ENCODE results near the gene KRT14.
"Not testable (repeated sequence)": the region's sequence is repeated elsewhere in the genome, so short reads cannot be mapped to it uniquely, and the experiment has no call there.

Gene KRT14

DNA sequence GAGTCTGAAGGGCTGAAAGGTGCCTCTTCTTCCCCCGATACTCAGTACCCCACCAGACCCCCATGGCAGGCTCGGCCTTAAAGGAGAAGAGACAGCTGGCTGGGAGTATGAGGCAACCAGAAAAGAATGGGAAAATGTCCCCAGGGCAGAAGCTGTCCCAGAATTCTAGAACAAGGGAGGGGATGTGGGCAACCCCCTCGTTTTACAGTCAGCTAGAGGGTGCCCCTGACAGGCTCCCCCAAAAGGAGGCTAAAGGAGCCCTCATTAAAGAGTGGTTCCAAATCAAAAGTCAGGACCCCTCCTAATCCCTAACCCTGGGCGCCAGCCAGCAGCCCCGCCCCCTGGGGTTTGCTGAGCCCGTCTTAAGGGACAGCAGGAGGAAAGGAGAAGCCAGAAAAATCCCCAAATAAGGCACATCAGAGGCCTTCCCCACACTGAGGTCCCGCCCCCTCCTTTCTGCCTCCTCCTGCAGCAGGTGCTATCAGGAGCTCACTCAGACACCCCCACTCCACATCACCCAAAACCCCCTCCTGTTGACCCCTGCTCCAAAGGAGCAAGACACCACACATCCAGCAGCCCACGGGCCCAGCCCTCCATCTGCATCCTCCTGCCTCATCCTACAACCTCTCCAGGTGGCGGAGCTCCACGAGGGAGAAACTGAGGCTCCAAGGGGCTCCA, 36.6 kb upstream of the KRT14 start:
- not testable (repeated sequence) for DNase-seq (ENCODE audit: extremely low read depth in 1 of 2, low read depth in 1 of 2)

DNA sequence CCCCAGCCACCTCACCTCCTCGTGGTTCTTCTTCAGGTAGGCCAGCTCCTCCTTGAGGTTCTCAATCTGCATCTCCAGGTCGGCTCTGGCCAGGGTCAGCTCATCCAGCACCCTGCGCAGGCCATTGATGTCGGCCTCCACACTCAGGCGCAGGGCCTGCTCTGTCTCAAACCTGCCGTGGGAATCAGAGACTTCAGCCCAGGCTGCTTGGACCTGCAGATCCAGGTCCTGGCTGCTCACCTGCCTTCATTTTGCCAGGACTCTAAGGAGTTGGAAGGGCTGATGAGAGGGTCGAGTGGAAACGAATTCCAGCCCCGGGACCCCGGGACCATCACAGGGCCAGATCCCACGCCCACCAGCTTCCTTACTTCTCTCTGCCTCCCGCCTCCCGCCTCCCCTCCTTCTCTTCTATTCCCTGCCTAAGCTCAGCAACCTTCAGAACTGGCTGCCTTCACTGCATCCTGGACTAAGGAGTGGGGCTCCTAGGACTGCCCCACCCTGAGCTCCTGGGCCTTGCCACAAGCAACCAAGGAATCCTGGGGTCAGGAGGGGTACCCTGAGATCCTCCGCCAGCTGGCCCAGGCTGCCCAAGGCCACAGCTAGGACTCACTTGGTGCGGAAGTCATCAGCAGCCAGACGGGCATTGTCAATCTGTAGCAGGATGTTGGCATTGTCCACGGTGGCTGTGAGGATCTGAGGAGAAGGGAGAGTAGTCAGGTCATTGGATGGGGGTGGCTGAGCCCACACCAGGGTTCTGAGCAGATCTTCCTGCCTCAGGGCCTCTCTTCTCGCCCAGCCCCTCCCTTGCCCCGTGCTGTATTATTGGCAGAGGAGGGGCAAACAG, 35.9 kb upstream of the KRT14 start:
- DNase-seq (ENCODE audit: extremely low read depth in 1 of 2, low read depth in 1 of 2), result not testable (repeated sequence)

DNA sequence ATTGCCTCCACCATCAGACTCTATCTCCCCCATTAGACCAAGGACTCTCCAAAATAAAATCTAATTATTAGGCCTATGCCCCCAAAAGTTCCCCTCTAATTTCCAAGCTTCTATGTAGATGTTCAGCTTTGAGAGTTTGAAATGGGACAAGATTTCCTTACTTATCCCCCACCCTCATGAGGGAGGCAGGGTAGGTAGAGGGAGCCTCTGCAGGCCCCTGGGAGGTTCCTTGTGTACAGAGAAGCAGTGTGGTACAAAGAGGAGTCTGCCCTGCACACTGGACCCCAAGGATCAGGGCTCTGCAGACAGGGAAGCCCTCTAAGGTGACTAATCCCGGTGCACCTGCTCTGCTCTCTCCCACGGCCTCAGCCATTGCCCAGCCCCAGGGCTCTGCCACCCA, 35.2 kb upstream of the KRT14 start:
- no peak for DNase-seq (ENCODE audit: extremely low read depth in 1 of 2, low read depth in 1 of 2)

DNA sequence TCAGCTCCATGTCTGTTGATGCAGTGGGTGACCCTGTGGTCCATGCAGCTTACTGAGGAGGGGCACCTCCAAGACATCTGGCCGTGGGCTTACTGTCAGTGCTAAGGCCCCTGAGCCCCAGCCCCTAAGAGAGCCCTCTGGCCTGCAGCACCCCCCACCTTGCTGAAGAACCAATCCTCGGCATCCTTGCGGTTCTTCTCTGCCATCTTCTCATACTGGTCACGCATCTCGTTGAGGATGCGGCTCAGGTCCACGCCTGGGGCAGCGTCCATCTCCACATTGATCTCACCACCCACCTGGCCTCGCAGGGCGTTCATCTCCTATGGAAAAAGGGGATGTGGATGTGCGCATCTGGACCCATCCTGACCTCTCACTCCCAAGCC, 34.7 kb upstream of the KRT14 start:
- DNase-seq (ENCODE audit: extremely low read depth in 1 of 2, low read depth in 1 of 2), result not testable (repeated sequence)

DNA sequence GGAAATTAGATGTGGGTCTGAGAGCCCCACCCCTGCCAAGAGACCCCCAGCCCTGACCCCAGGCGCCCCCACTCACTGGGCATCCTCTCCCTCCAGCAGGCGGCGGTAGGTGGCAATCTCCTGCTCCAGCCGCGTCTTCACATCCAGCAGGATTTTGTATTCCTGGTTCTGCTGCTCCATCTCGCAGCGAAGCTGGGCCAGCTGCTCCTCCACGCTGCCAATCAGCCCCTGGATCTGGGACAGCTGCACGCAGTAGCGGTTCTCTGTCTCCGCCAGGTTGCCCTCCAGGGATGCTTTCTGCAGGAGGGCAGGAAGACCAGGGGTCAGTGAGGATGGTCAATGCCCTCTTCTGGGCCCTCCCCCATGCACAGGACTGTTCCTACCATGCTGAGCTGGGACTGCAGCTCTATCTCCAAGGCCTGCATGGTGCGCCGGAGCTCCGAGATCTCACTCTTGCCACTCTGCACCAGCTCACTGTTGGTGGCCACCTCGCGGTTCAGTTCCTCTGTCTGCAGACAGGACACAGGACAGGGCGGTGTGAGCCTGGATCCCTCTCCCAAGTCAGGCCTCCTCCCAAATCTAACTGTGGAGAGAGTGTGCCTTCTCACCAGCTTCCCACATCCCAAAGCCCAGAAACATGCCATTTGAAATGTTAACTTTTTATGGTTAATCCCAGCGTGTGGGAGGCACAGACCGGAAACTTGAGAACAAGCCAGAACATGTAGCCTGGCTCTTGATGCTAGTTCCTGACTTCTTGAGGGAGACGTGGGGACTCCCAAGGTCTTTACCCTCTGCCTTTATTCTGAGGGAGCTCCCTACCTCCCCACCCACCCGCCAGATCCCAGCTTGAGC, 34.1 kb upstream of the KRT14 start:
- DNase-seq (ENCODE audit: extremely low read depth in 1 of 2, low read depth in 1 of 2), result no peak

DNA sequence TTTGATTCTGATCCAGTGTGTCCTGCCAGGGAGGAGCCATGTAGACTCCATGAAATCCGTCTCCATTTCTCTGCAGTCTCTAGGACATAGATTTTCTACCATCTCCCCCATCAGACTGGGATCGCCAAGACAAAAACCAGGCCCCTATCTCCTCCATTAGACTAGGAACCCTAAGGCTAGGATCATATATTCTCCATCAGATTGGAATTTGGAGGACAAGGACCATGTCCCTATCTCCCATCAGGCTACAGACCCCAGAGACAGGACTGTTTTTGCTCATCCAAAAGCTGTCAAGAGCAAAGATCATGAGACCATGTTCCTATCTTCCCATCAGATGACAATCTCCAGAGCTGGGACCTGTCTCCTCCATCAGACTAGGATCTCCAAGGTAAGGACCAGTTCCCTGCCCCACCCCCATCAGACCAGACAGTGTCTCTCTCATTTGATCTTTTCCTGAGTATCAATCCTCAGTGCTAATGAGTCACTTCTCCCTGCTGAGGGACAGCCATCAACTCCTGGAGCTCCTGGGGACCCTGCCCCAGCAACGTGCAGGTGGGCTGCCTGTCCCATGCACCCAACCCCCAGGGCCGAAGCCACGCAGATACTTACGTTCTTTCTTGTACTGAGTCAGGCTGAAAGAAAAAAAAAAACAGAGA, 33.4 kb upstream of the KRT14 start:
- not testable (repeated sequence) for DNase-seq (ENCODE audit: extremely low read depth in 1 of 2, low read depth in 1 of 2)

DNA sequence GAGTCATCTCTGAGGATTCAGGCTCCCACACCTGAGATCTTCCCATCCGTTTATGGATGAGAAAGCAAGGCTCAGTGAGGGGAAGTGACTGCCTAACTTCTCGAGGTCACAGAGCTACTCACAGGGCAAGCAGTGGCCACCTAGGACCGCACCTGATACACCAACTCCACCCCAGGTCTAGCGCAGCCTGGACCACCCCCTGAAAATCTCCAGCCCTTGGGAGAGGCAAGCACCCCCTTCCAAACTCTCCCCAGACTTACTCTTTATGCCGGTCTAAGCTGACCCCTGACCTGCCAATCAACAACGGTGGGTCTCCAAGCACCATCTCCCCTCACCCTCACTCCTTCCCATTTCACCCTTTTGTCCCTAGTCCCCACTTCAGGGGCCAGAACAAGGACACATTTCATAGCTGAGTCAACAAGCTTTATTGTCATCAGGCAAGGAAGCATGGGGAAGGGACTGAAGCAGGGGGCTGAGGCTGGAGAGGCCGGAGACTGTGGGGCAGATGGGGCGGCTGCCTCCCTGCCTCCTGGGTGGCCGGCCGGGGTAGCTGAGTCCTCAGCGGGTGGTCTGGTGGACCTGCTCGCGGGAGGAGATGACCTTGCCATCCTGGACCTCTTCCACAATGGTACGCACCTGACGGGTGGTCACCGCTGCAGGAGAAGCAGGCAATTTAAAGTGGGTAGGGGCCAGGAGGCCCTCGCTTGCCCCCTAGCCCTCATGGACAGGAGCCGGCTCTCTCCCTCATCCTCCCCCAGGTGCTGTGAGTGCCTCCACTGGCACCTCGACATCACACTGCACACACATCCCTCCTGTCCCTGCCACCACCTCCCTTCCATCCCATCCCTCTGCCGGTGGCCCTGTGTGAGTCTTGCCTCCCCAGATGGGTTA, 32.6 kb upstream of the KRT14 start:
- no peak for DNase-seq (ENCODE audit: extremely low read depth in 1 of 2, low read depth in 1 of 2)

DNA sequence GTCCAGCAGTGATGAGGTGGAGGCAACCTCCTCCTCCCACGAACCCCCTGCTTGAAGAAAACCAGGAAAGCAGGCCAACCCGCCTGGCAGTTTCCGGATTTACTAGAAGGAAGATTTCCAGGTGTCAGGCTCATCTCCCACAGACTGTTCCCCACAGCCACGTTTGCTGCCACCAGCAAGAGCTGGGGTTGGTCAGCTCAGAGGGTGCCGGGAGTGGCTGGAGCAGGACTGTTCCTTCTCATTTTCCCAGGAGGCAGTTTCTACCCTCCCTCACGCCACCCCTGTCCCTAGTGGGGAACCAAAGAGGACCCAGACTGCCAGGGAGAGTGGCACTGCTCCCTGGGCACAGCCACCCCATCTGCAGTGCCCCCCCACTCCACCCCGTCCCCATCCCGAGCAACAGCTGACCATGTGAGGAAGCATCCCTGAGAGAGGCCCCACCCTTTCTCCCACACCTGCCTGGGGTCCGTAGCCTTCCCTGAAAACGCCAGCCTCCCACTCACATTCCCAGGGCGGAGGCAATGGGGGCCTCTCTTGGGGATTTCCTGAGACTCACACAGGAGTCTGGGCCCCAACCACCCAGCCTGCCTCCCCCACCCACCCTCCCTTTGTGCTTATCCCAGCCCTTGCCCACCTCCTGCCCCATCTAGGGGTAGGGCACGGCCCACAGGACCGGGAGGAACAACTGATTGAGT, 31.8 kb upstream of the KRT14 start:
- DNase-seq (ENCODE audit: extremely low read depth in 1 of 2, low read depth in 1 of 2), result no peak

DNA sequence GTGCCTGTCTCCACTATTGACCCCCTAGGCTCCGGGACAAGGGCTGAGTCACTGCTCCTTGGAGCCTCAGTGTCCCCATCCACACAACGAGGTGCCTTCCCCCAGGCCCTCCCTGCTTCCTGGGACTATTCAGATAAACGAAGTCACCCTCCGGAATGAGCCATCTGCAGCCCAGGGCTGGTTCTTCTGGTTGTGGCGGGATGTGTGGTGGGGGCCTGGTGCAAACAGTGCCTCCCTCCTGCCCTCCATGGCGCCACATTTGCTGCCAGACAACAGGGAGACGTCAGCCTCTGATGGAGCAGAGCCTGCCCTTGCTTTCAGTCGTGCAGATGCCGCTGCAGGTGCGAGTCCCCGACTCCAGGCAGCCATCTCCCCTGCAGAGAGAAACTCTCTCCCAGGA, 31.0 kb upstream of the KRT14 start:
- DNase-seq (ENCODE audit: extremely low read depth in 1 of 2, low read depth in 1 of 2), result no peak

DNA sequence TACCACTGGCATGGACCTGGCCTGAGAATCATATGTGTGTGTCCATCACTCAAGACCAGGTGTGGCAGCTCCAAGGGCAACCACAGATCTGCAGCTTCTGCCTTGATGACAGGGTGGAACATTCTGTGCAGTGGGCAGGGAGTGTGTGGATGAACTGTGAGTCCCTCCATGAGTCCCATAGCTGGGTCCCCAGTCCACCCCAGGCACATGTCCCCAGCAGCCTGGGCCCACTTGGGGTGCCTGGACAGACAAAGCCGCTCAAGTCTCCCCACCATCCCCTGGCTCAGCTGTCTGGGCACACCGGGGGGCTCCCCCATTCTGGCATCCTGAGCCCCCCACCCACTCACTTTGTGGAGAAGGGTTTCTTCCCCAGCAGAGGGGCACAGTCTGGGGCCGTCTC, 30.4 kb upstream of the KRT14 start:
- DNase-seq (ENCODE audit: extremely low read depth in 1 of 2, low read depth in 1 of 2), result no peak

DNA sequence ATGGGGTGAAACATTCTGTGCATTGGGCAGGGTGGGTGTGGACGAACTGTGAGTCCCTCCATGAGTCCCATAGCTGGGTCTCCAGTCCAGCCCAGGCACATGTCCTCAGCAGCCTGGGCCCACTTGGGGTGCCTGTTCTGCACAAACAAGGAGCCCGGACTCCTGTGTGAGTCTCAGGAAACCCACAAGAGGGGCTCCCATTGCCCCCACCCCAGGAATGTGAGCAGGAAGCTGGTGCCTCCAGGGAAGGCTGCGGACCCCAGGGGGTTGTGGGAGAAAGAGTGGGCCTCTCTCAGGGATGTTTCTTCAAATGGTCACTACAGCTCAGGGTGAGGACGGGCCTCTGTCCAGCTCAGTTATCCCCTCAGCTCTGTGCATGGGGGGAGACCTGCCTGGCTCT, 29.8 kb upstream of the KRT14 start:
- DNase-seq (ENCODE audit: extremely low read depth in 1 of 2, low read depth in 1 of 2), result not testable (repeated sequence)

DNA sequence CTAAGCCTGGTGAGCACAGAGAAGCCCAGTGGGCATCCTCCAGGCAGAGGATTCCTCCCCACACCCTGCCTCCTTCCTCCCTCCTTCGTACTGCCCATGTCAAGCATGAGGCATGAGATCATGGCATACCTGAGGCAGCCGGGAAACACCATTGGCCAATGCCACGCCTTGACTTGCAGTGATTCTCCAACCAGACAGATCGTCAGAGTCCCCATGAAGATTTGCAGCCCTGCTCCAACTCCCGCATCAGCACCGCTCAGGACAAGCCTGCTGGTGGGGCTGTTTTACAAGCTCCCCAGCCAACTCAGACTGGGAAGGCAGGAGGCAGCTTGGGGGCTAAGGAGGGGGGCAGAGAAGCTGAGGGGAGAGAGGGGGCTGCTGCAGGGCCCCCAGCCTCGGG, 28.8 kb upstream of the KRT14 start:
- DNase-seq (ENCODE audit: extremely low read depth in 1 of 2, low read depth in 1 of 2), result no peak

DNA sequence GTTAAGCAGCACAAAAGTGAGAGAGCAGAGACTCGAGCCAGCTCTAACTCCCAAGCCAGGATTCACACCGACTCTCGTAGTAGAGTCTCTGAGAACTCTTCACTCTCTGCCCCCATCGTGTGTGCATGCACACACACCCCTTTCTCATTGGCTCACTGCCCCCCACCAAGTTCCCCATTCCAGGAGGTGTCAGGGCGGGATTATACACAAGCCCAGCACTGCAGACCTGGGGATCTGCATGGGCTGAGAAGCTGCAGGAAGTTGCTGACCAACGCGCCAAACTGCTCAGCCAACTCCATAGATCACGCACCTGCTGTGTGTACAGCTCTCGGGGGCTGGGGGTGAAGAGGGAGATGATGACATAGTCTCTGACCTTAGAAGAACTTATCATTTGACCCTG, 28.1 kb upstream of the KRT14 start:
- not testable (repeated sequence) for DNase-seq (ENCODE audit: extremely low read depth in 1 of 2, low read depth in 1 of 2)

DNA sequence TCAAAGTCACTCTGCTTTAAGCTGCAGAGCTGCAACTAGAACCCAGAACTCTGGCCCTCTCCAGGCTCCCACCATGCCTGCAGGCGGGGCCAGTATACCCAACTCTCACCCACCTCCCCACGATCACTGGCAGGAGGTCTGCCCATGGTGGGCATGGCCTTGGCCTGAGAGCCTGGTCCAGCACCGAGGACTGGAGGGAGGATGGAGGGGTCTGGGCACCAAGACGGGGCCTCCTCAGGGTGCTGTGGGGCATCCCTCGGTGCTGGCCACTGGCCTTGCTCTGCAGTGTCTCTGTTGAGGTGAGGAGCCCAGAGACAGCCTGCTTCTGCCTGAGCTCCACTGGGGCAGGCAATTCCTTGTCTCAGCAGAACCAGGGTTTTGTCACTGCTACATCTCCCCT, 27.4 kb upstream of the KRT14 start:
- no peak for DNase-seq (ENCODE audit: extremely low read depth in 1 of 2, low read depth in 1 of 2)

DNA sequence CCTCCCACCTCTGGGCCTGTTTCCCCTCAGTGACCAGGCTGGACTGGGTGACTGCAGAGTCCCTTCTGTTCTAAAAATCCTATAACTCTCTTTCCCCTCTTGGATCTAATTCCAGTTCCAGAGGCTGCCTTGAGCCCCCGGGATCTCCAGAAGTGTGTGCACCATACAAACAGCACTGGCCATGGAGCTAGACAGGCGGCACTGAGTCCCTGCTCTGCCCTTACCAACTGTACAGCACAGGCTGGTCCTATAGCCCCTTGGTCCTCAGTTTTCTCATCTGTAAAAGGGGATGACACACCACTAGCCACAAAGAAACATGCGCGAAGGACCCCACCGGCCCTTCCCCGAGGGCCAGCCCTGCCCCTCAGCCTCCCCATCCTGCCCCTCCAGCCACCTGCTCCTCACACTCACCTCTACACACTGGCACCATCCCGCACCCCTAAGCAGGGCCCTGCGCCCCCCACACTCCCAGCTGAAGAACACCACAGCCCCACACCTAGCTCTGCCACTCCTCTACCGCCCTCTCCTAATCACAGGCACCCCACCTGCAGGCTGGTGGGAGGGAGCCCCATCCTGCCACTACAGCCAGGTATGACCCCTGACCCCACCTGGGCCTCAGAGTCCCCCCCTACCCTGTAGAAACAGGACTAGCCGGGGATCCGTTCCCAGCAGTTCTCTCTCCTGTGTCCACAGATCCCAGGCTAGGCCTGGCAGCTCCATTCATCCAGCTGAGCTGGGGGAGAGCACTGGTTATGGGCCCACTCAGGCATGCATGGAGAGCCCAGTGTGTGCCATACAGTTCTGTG, 26.8 kb upstream of the KRT14 start:
- DNase-seq (ENCODE audit: extremely low read depth in 1 of 2, low read depth in 1 of 2), result no peak

DNA sequence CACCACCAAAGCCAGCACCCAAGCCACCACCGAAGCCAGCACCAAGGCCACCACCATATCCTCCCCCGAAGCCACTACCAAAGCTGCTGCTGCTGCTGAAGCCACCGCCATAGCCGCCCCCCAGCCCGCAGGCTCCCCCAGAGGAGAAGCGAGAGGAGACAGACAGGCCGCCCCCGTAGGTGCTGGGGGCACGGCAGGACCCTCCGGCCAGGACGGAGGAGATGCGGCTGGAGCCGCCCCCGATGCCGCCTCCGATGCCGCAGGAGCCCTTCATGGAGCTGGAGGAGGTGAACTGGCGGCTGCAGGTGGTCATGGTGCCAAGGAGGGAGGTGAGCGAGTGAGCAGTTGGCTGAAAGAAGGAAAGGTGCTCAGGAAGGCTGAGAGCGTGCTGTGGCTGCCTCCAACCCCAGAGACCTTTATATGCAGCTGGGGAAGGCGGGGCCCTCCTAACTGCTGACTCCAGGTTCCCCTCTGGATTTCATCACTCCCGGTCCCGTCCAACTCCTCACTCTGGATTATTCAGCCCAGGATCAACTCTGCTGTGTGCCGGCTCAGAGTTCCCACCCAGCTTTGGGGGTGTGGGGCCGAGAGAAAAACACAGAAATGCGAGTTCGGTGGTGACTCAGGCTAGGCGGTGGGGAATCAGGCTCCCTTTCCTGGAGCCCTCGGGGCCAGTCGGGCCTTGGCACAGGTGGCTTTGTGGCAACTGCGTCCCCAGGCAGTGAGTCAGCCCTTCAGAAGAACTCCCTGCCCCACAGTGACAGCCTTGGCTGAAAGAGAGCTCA, 25.9 kb upstream of the KRT14 start, which contains the start of gene KRT16:
KRT16 (minus strand) TSS at position 392 of the 785 bp plus-strand sequence; CDS start at position 313, 79 bp downstream.
- DNase-seq (ENCODE audit: extremely low read depth in 1 of 2, low read depth in 1 of 2), result not testable (repeated sequence)

DNA sequence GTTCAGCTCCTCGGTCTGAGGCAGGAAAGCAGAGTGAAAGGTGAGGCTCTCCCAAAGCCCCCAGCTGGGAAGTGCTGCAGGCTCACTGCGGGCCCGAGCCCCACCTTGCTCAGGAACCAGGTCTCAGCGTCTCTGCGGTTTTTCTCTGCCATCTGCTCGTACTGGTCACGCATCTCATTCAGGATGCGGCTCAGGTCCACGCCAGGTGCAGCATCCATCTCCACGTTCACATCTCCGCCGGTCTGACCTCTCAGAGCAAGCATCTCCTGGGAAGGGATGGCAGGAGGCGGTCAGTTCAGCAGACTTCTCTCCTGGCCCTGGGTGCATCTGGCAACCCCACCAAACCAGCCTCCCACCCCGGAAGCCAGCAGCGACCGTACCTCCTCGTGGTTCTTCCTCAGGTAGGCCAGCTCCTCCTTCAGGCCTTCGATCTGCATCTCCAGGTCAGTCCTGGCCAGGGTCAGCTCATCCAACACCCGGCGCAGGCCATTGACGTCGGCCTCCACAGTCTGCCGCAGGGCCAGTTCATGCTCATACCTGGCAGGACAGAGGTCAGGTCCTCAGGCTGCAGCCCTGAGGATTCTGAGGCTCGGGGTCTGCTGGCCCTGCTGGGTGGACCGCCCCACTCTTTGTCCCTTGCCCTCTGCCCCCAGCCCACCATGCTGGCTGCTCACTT, 24.4 kb upstream of the KRT14 start:
- no peak for DNase-seq (ENCODE audit: extremely low read depth in 1 of 2, low read depth in 1 of 2)
